Measurements from ENCODE around the gene CLCN5.

- no peak for TF ChIP-seq CTCF (IDR thresholded peaks at IDR 0.05)
- TF ChIP-seq POLR2A (IDR thresholded peaks at IDR 0.05): no peak
Observed at GRCh38 chrX:50045823-50046222, 123.4 kb downstream of the CLCN5 start.
